ENCODE results near the gene CHMP6.

The CHMP6 gene

GRCh38 chr17:80991645-80992076 lies at the start of gene CHMP6:
TSS of gene CHMP6 (plus strand) at chr17:80991841. CDS start at chr17:80991919, 78 bp downstream.
- peak; percentile 75 for DNase-seq (ENCODE audit: low spot score)

GRCh38 chr17:80942423-80943345 lies 49.0 kb upstream of the CHMP6 start:
- DNase-seq (ENCODE audit: low spot score): no peak

GRCh38 chr17:80943346-80944145 lies 48.1 kb upstream of the CHMP6 start:
- no peak for DNase-seq (ENCODE audit: low spot score)

GRCh38 chr17:80944326-80944725 lies 47.3 kb upstream of the CHMP6 start:
- DNase-seq (ENCODE audit: low spot score): no peak

- no peak for DNase-seq (ENCODE audit: low spot score)
Measured at GRCh38 chr17:80945736-80946135, 45.9 kb upstream of the CHMP6 start.

GRCh38 chr17:80946449-80946848 lies 45.2 kb upstream of the CHMP6 start:
- no peak for DNase-seq (ENCODE audit: low spot score)

- DNase-seq (ENCODE audit: low spot score): no peak
Measured at GRCh38 chr17:80947200-80947940, 44.3 kb upstream of the CHMP6 start.

GRCh38 chr17:80948019-80948975 lies 43.3 kb upstream of the CHMP6 start:
- no peak for DNase-seq (ENCODE audit: low spot score)

- DNase-seq (ENCODE audit: low spot score): no peak
Measured at GRCh38 chr17:80948976-80949450, 42.6 kb upstream of the CHMP6 start.

- no peak for DNase-seq (ENCODE audit: low spot score)
Measured at GRCh38 chr17:80949451-80950421, 41.9 kb upstream of the CHMP6 start.

- DNase-seq (ENCODE audit: low spot score): no peak
Measured at GRCh38 chr17:80950466-80951120, 41.0 kb upstream of the CHMP6 start.

- DNase-seq (ENCODE audit: low spot score): no peak
Measured at GRCh38 chr17:80951121-80952090, 40.2 kb upstream of the CHMP6 start.

- no peak for DNase-seq (ENCODE audit: low spot score)
Measured at GRCh38 chr17:80952291-80952690, 39.4 kb upstream of the CHMP6 start.

GRCh38 chr17:80953471-80954315 lies 37.9 kb upstream of the CHMP6 start:
- DNase-seq (ENCODE audit: low spot score): no peak

GRCh38 chr17:80955078-80955477 lies 36.6 kb upstream of the CHMP6 start:
- DNase-seq (ENCODE audit: low spot score): no peak

- DNase-seq (ENCODE audit: low spot score): no peak
Measured at GRCh38 chr17:80955671-80956280, 35.9 kb upstream of the CHMP6 start.
